SK-N-SH (cell line): ENCODE data around the gene DNAH3. TPM values are rescaled to one million over a fixed set of nuclear protein-coding genes. Genes with fewer than 3 reads are reported as not detected.

ENCODE experiments used
- CTCF ChIA-PET: fragments of 300-600, 350-600 bp; formaldehyde crosslinking; extraction: SDS; loops from one replicate; lab custom pipeline; 2021; lab: Yijun Ruan, JAX
- POLR2A ChIA-PET: fragments of 350-600 bp; sonication (Branson Sonifier 250); formaldehyde crosslinking; extraction: SDS; loops from one replicate; lab custom pipeline; 2020; ENCODE audit warnings: antibody characterized with exemption, inconsistent platforms; lab: Yijun Ruan, JAX
- DNase-seq: peaks from one replicate; pipeline ENCODE4 v3.0.0; 2012
- H2AFZ ChIP-seq: fragments of 200-600 bp; sonication (generic); 2 replicates; pipeline ENCODE4 v1.8.1; 2016; ENCODE audit warnings: antibody characterized with exemption, mild to moderate bottlenecking, low read depth
- H3F3A ChIP-seq: fragments of 200-600 bp; sonication (generic); replicated peaks from 2 replicates; pipeline ENCODE3; 2016; ENCODE audit warnings: antibody characterized with exemption, mild to moderate bottlenecking; ENCODE audit not compliant: insufficient read depth
- H3K27ac ChIP-seq, 2 experiments: fragments of 200-500 bp in 1 of 2; fragments of 200-600 bp in 1 of 2; sonication (Bioruptor generic) in 1 of 2; sonication (generic), shearing (Covaris generic) in 1 of 2; 2 replicates each; pipeline versions ENCODE4 v1.5.1 to v1.6.1; 2014 to 2016; ENCODE audit warnings: low read depth in 2 of 2, inconsistent platforms in 1 of 2, low read length in 1 of 2, mild to moderate bottlenecking in 1 of 2, mixed read lengths in 1 of 2
- H3K27me3 ChIP-seq: fragments of 200-600 bp; sonication (generic), shearing (Covaris generic); 2 replicates; pipeline ENCODE4 v1.6.1; 2016; ENCODE audit warnings: mixed run types; ENCODE audit not compliant: insufficient read depth
- H3K36me3 ChIP-seq, 2 experiments: fragments of 200-500 bp in 1 of 2; fragments of 200-600 bp in 1 of 2; sonication (Bioruptor generic) in 1 of 2; sonication (generic) in 1 of 2; replicated peaks in 1 of 2; 2 replicates each; pipeline versions ENCODE3 to v1.5.1; 2014 to 2016; ENCODE audit warnings: low read length in 1 of 2, mild to moderate bottlenecking in 1 of 2; ENCODE audit not compliant: insufficient read depth in 2 of 2, control insufficient read depth in 1 of 2
- H3K4me1 ChIP-seq, 2 experiments: fragments of 200-500 bp in 1 of 2; fragments of 200-600 bp in 1 of 2; sonication (Bioruptor generic) in 1 of 2; sonication (generic), shearing (Covaris generic) in 1 of 2; 2 replicates each; pipeline versions ENCODE4 v1.5.1 to v1.6.1; 2014 to 2016; ENCODE audit warnings: low read depth in 1 of 2, low read length in 1 of 2, mixed run types in 1 of 2; ENCODE audit not compliant: insufficient read depth in 2 of 2, control insufficient read depth in 1 of 2
- H3K4me2 ChIP-seq: fragments of 200-600 bp; sonication (generic), shearing (Covaris generic); 2 replicates; pipeline ENCODE4 v1.6.1; 2017; ENCODE audit warnings: mixed run types
- H3K4me3 ChIP-seq, 2 experiments: fragments of 200-500 bp in 1 of 2; fragments of 200-600 bp in 1 of 2; sonication (Bioruptor generic) in 1 of 2; sonication (generic), shearing (Covaris generic) in 1 of 2; 2 replicates each; pipeline versions ENCODE4 v1.5.1 to v1.8.1; 2014 to 2016; ENCODE audit warnings: low read depth in 2 of 2, inconsistent platforms in 1 of 2, low read length in 1 of 2, mild to moderate bottlenecking in 1 of 2, mixed read lengths in 1 of 2, moderate library complexity in 1 of 2
- H3K79me2 ChIP-seq: fragments of 200-600 bp; sonication (generic); 2 replicates; pipeline ENCODE4 v1.8.1; 2017; ENCODE audit warnings: mild to moderate bottlenecking; ENCODE audit not compliant: insufficient read depth
- H3K9ac ChIP-seq: fragments of 200-600 bp; sonication (generic); 2 replicates; pipeline ENCODE4 v1.6.1; 2017; ENCODE audit warnings: mixed run types
- H3K9me2 ChIP-seq: fragments of 200-600 bp; sonication (generic); 2 replicates; pipeline ENCODE4 v1.6.1; 2017; ENCODE audit warnings: mixed run types
- H3K9me3 ChIP-seq: fragments of 200-600 bp; sonication (generic); 2 replicates; pipeline ENCODE4 v1.6.1; 2017; ENCODE audit warnings: mixed run types, mild to moderate bottlenecking, moderate library complexity
- H4K20me1 ChIP-seq: fragments of 200-600 bp; sonication (generic); 2 replicates; pipeline ENCODE4 v1.6.1; 2017; ENCODE audit warnings: mild to moderate bottlenecking, mixed run types; ENCODE audit not compliant: insufficient read depth
- CHD2 ChIP-seq: fragments of 150-350 bp; IDR thresholded peaks from 2 replicates; pipeline ENCODE4 v1.6.1; 2018; ENCODE audit warnings: low read length; ENCODE audit not compliant: partially characterized antibody
- EP300 ChIP-seq, 2 experiments: IDR thresholded peaks; 2 replicates each; pipeline versions ENCODE4 v1.4.0 to v1.6.1; 2012; ENCODE audit warnings: borderline replicate concordance in 1 of 2, low read depth in 1 of 2, low read length in 1 of 2
- FOSL2 ChIP-seq: IDR thresholded peaks from 2 replicates; pipeline ENCODE4 v1.4.0; 2012; ENCODE audit warnings: low read depth, mild to moderate bottlenecking, moderate library complexity, borderline replicate concordance
- GATA2 ChIP-seq: sonication (generic); formaldehyde crosslinking; IDR thresholded peaks from 2 replicates; pipeline ENCODE4 v1.5.0; 2020; ENCODE audit warnings: mild to moderate bottlenecking, missing genetic modification reagents
- JUND ChIP-seq: IDR thresholded peaks from 2 replicates; pipeline ENCODE4 v1.4.0; 2012
- MEF2A ChIP-seq: IDR thresholded peaks from 2 replicates; pipeline ENCODE4 v1.4.0; 2012; ENCODE audit warnings: low read depth, borderline replicate concordance
- MXI1 ChIP-seq: IDR thresholded peaks from 2 replicates; pipeline ENCODE4 v1.6.1; 2012; ENCODE audit warnings: mild to moderate bottlenecking, low read depth, low read length, improper control_type of control experiment
- NFIC ChIP-seq: IDR thresholded peaks from 2 replicates; pipeline ENCODE4 v1.4.0; 2012; ENCODE audit warnings: borderline replicate concordance
- NRF1 ChIP-seq: IDR thresholded peaks from 2 replicates; pipeline ENCODE4 v1.6.1; 2012; ENCODE audit warnings: low read depth, mild to moderate bottlenecking, low read length
- RFX5 ChIP-seq: IDR thresholded peaks from 2 replicates; pipeline ENCODE4 v1.6.1; 2012; ENCODE audit warnings: mild to moderate bottlenecking, improper control_type of control experiment, low read length
- SIN3A ChIP-seq: IDR thresholded peaks from 2 replicates; pipeline ENCODE4 v1.6.1; 2012; ENCODE audit warnings: low read depth, mild to moderate bottlenecking, low read length, moderate library complexity, borderline replicate concordance
- TAF1 ChIP-seq: IDR thresholded peaks from 2 replicates; pipeline ENCODE4 v1.6.1; 2012; ENCODE audit warnings: low read depth, mild to moderate bottlenecking, low read length, moderate library complexity, borderline replicate concordance
- TEAD4 ChIP-seq: IDR thresholded peaks from 2 replicates; pipeline ENCODE4 v1.4.0; 2012; ENCODE audit warnings: mild to moderate bottlenecking, borderline replicate concordance; ENCODE audit not compliant: insufficient read depth
- YY1 ChIP-seq: IDR thresholded peaks from 2 replicates; pipeline ENCODE4 v1.4.0; 2012; ENCODE audit warnings: low read depth, mild to moderate bottlenecking
- WGBS: methylation state at CpG from one replicate; pipeline ENCODE4 v1.1.6; 2017; ENCODE audit warnings: low lambda C conversion rate; 5-methylcytosine and 5-hydroxymethylcytosine counted together
- polyA plus RNA-seq, 3 experiments: library from polyadenylated mRNA; depleted of rRNA; stranded (reverse); fragments of >200 nt; gene quantifications; 2 replicates each; pipeline ENCODE4 v1.2.3, GENCODE V29; 2012
- TF ChIP-seq, protein P1 (sequence below): IDR thresholded peaks from 2 replicates; pipeline ENCODE4 v1.4.0; 2012; ENCODE audit warnings: low read depth, borderline replicate concordance
- TF ChIP-seq, protein P2 (sequence below): IDR thresholded peaks from 2 replicates; pipeline ENCODE4 v1.6.1; 2012; ENCODE audit warnings: mild to moderate bottlenecking, low read depth, low read length, moderate library complexity
- TF ChIP-seq, protein P3 (sequence below): fragments of 200-600 bp; sonication (generic); IDR thresholded peaks from 2 replicates; pipeline ENCODE4 v1.6.1; 2017; ENCODE audit warnings: antibody characterized with exemption, mild to moderate bottlenecking, moderate library complexity
- TF ChIP-seq, protein P4 (sequence below): IDR thresholded peaks from 2 replicates; pipeline ENCODE4; 2012

DNAH3 gene
- polyA plus RNA-seq, 1 of the 3 experiments (the other 2 are of a cell fraction), result not detected

DNA sequence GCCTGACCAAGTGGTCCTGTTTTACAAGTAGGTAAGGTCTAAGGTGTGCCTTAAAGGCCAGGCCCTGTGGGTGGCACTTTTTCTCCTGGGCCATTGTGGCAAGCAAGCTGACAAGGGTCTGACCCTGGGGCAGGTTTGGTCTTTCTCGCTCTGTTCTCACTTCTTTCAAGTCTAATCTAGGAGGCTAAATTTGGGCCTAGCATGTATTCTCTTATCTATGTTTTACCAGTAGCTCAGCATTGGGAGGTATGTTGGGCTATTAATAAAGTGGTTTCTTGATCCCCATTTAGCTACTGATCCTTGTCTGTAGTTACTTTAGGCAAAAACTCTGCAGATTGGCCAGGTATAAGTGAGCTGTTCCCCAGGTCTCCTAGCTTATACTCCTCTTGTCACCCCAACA lies 77.7 kb downstream of the DNAH3 start:
- no peaks in the 10 kb centered on the region for H3K9me3 ChIP-seq
- no peak for DNase-seq
- no peaks in the 10 kb centered on the region; the same call in 1 of the 2 replicates for H3K27me3 ChIP-seq
- H3K36me3 ChIP-seq, result no peaks in the 10 kb centered on the region
- H3F3A ChIP-seq, result no peaks in the 10 kb centered on the region
- H2AFZ ChIP-seq, result no peak overlapping the region
- no peaks in the 10 kb centered on the region for H3K9me2 ChIP-seq
- no peak overlapping the region for H3K9ac ChIP-seq
- H3K4me3 ChIP-seq, result no peak overlapping the region
- 64% methylated on average over 1 of the region's 1 CpG for WGBS
- no peaks in the 10 kb centered on the region for H3K4me1 ChIP-seq
- H3K4me2 ChIP-seq, result no peak overlapping the region
- H3K79me2 ChIP-seq, result no peaks in the 10 kb centered on the region
- TF ChIP-seq CHD2 (no peak), MXI1 (no peak), GATA2 (CRISPR knock-in tag) (no peak), FOSL2 (no peak), NRF1 (no peak), RFX5 (no peak), EP300 (IDR thresholded peaks at IDR 0.05; ENCODE audit: borderline replicate concordance in 1 of 2, low read depth in 1 of 2, low read length in 1 of 2) (no peak), TEAD4 (no peak), TAF1 (no peak), JUND (no peak), YY1 (no peak), NFIC (no peak), SIN3A (no peak), MEF2A (no peak)
- TF ChIP-seq, protein P1, sequence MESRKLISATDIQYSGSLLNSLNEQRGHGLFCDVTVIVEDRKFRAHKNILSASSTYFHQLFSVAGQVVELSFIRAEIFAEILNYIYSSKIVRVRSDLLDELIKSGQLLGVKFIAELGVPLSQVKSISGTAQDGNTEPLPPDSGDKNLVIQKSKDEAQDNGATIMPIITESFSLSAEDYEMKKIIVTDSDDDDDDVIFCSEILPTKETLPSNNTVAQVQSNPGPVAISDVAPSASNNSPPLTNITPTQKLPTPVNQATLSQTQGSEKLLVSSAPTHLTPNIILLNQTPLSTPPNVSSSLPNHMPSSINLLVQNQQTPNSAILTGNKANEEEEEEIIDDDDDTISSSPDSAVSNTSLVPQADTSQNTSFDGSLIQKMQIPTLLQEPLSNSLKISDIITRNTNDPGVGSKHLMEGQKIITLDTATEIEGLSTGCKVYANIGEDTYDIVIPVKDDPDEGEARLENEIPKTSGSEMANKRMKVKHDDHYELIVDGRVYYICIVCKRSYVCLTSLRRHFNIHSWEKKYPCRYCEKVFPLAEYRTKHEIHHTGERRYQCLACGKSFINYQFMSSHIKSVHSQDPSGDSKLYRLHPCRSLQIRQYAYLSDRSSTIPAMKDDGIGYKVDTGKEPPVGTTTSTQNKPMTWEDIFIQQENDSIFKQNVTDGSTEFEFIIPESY, result no peak
- TF ChIP-seq, protein P2, sequence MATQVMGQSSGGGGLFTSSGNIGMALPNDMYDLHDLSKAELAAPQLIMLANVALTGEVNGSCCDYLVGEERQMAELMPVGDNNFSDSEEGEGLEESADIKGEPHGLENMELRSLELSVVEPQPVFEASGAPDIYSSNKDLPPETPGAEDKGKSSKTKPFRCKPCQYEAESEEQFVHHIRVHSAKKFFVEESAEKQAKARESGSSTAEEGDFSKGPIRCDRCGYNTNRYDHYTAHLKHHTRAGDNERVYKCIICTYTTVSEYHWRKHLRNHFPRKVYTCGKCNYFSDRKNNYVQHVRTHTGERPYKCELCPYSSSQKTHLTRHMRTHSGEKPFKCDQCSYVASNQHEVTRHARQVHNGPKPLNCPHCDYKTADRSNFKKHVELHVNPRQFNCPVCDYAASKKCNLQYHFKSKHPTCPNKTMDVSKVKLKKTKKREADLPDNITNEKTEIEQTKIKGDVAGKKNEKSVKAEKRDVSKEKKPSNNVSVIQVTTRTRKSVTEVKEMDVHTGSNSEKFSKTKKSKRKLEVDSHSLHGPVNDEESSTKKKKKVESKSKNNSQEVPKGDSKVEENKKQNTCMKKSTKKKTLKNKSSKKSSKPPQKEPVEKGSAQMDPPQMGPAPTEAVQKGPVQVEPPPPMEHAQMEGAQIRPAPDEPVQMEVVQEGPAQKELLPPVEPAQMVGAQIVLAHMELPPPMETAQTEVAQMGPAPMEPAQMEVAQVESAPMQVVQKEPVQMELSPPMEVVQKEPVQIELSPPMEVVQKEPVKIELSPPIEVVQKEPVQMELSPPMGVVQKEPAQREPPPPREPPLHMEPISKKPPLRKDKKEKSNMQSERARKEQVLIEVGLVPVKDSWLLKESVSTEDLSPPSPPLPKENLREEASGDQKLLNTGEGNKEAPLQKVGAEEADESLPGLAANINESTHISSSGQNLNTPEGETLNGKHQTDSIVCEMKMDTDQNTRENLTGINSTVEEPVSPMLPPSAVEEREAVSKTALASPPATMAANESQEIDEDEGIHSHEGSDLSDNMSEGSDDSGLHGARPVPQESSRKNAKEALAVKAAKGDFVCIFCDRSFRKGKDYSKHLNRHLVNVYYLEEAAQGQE, result no peak
- TF ChIP-seq, protein P3, sequence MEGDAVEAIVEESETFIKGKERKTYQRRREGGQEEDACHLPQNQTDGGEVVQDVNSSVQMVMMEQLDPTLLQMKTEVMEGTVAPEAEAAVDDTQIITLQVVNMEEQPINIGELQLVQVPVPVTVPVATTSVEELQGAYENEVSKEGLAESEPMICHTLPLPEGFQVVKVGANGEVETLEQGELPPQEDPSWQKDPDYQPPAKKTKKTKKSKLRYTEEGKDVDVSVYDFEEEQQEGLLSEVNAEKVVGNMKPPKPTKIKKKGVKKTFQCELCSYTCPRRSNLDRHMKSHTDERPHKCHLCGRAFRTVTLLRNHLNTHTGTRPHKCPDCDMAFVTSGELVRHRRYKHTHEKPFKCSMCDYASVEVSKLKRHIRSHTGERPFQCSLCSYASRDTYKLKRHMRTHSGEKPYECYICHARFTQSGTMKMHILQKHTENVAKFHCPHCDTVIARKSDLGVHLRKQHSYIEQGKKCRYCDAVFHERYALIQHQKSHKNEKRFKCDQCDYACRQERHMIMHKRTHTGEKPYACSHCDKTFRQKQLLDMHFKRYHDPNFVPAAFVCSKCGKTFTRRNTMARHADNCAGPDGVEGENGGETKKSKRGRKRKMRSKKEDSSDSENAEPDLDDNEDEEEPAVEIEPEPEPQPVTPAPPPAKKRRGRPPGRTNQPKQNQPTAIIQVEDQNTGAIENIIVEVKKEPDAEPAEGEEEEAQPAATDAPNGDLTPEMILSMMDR, result no peak
- TF ChIP-seq, protein P4, sequence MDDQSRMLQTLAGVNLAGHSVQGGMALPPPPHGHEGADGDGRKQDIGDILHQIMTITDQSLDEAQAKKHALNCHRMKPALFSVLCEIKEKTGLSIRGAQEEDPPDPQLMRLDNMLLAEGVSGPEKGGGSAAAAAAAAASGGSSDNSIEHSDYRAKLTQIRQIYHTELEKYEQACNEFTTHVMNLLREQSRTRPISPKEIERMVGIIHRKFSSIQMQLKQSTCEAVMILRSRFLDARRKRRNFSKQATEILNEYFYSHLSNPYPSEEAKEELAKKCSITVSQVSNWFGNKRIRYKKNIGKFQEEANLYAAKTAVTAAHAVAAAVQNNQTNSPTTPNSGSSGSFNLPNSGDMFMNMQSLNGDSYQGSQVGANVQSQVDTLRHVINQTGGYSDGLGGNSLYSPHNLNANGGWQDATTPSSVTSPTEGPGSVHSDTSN, result no peak
- no peak overlapping the region for H3K27ac ChIP-seq
- H4K20me1 ChIP-seq, result no peaks in the 10 kb centered on the region
- ChIA-PET POLR2A (no interaction called here), CTCF (interaction anchor here (2.4 kb wide), 1 partner anchor 224 kb away, joined by 8 read pairs; no protein-coding TSS in a partner anchor)
